CD14-positive monocyte (primary cell): ENCODE results near the gene FXYD4. TPM values are rescaled to one million over a fixed set of nuclear protein-coding genes. Genes with fewer than 3 reads are reported as not detected.
A peak's percentile ranks its signal among the peaks of the same experiment; 100 is the strongest.

ENCODE experiments used
- DNase-seq, 3 donors: peaks; one replicate each; pipeline ENCODE4 v3.0.0-alpha.2; 2011 to 2022
- H2AFZ ChIP-seq: 2 replicates; pipeline ENCODE4 v1.6.0; 2012; ENCODE audit warnings: mild to moderate bottlenecking, low read depth, low read length, inconsistent platforms; ENCODE audit not compliant: insufficient read depth, poor library complexity, severe bottlenecking
- H3K27ac ChIP-seq, 2 donors: 1 replicate in 1 of 2; 2 replicates in 1 of 2; pipeline ENCODE4 v1.5.1; 2012 to 2013; ENCODE audit warnings: low read length in 2 of 2, control low read depth in 1 of 2, inconsistent platforms in 1 of 2, low read depth in 1 of 2, mild to moderate bottlenecking in 1 of 2
- H3K27me3 ChIP-seq, 2 donors: one replicate each; pipeline versions ENCODE4 v1.6.0 to v1.6.1; 2011 to 2013; ENCODE audit warnings: low read length in 2 of 2; ENCODE audit not compliant: control insufficient read depth in 2 of 2, insufficient read depth in 2 of 2
- H3K36me3 ChIP-seq, 2 donors: replicated peaks in 1 of 2; 1 replicate in 1 of 2; 2 replicates in 1 of 2; pipeline versions ENCODE4 v1.5.1 to v1.6.1; 2012 to 2013; ENCODE audit warnings: low read length in 2 of 2, control low read depth in 1 of 2, inconsistent platforms in 1 of 2, mild to moderate bottlenecking in 1 of 2; ENCODE audit not compliant: insufficient read depth in 2 of 2, control insufficient read depth in 1 of 2
- H3K4me1 ChIP-seq, 2 donors: 1 replicate in 1 of 2; 2 replicates in 1 of 2; pipeline versions ENCODE4 v1.5.1 to v1.6.1; 2012 to 2013; ENCODE audit warnings: low read length in 2 of 2, control low read depth in 1 of 2, inconsistent platforms in 1 of 2, mild to moderate bottlenecking in 1 of 2, moderate library complexity in 1 of 2; ENCODE audit not compliant: insufficient read depth in 2 of 2, control insufficient read depth in 1 of 2
- H3K4me2 ChIP-seq: replicated peaks from 2 replicates; pipeline ENCODE3; 2012; ENCODE audit warnings: low read length, moderate library complexity, mild to moderate bottlenecking; ENCODE audit not compliant: poor library complexity, severe bottlenecking; ENCODE audit errors: extremely low read depth
- H3K4me3 ChIP-seq, 3 experiments: fragments of 200-600 bp in 1 of 3; sonication (generic) in 1 of 3; replicated peaks in 1 of 3; 1 replicate in 2 of 3; 2 replicates in 1 of 3; pipeline ENCODE4 v1.5.1; 2011 to 2013; ENCODE audit warnings: low read length in 3 of 3, mild to moderate bottlenecking in 3 of 3, control low read depth in 2 of 3, low read depth in 2 of 3, inconsistent platforms in 1 of 3, moderate library complexity in 1 of 3
- H3K79me2 ChIP-seq: 2 replicates; pipeline ENCODE4 v1.6.0; 2012; ENCODE audit warnings: mild to moderate bottlenecking, control low read depth, inconsistent platforms, low read length, moderate library complexity; ENCODE audit not compliant: insufficient read depth
- H3K9ac ChIP-seq: 2 replicates; pipeline ENCODE4 v1.6.0; 2017; ENCODE audit warnings: low read length, mild to moderate bottlenecking; ENCODE audit not compliant: insufficient read depth, poor library complexity, severe bottlenecking
- H3K9me3 ChIP-seq, 2 donors: replicated peaks in 1 of 2; 1 replicate in 1 of 2; 2 replicates in 1 of 2; pipeline versions ENCODE4 v1.5.1 to v1.6.1; 2012 to 2013; ENCODE audit warnings: low read length in 2 of 2, control low read depth in 1 of 2; ENCODE audit not compliant: control insufficient read depth in 1 of 2, insufficient read depth in 1 of 2
- H4K20me1 ChIP-seq: 2 replicates; pipeline ENCODE4 v1.6.0; 2012; ENCODE audit warnings: mild to moderate bottlenecking, low read length, control low read depth, moderate library complexity; ENCODE audit not compliant: insufficient read depth
- H3K27ac Mint-ChIP-seq, 7 donors: one replicate each; pipeline ENCODE4 v1.8.0; 2020; ENCODE audit warnings: mild to moderate bottlenecking in 7 of 7, mixed read lengths in 7 of 7, moderate library complexity in 6 of 7, inconsistent platforms in 2 of 7
- H3K27me3 Mint-ChIP-seq, 3 donors: one replicate each; pipeline ENCODE4 v1.8.0; 2021 to 2022; ENCODE audit warnings: low read depth in 3 of 3, mild to moderate bottlenecking in 3 of 3, mixed read lengths in 3 of 3, moderate library complexity in 3 of 3, inconsistent platforms in 1 of 3
- H3K36me3 Mint-ChIP-seq, 2 donors: one replicate each; pipeline ENCODE4 v1.8.0; 2020; ENCODE audit warnings: mixed read lengths in 2 of 2, inconsistent platforms in 1 of 2, mild to moderate bottlenecking in 1 of 2
- H3K4me1 Mint-ChIP-seq: one replicate; pipeline ENCODE4 v1.8.0; 2020; ENCODE audit warnings: mild to moderate bottlenecking, mixed read lengths
- H3K4me3 Mint-ChIP-seq, 2 donors: one replicate each; pipeline ENCODE4 v1.8.0; 2020; ENCODE audit warnings: mild to moderate bottlenecking in 2 of 2, mixed read lengths in 2 of 2, moderate library complexity in 1 of 2
- H3K9me3 Mint-ChIP-seq, 7 donors: one replicate each; pipeline ENCODE4 v1.8.0; 2020 to 2022; ENCODE audit warnings: mixed read lengths in 7 of 7, mild to moderate bottlenecking in 6 of 7, moderate library complexity in 6 of 7, inconsistent platforms in 2 of 7
- CTCF ChIP-seq: fragments of 200-600 bp; IDR thresholded peaks from one replicate; pipeline ENCODE4 v1.8.0; 2022; ENCODE audit warnings: antibody characterized with exemption, mild to moderate bottlenecking
- WGBS: methylation state at CpG from one replicate; pipeline ENCODE4 v1.1.5; 2013; ENCODE audit warnings: missing lambda C conversion rate; ENCODE audit not compliant: insufficient coverage; 5-methylcytosine and 5-hydroxymethylcytosine counted together
- intact Hi-C, 2 donors: fragments of 100-400 bp; cut with micrococcal nuclease; formaldehyde crosslinking; loops; one replicate each; pipeline versions ENCODE4 v1.15.0 to v1.15.1; 2023
- polyA plus RNA-seq, 3 donors: library from polyadenylated mRNA; depleted of rRNA in 1 of 3; unstranded in 2 of 3; stranded (reverse) in 1 of 3; fragments of 300-500 nt in 2 of 3; fragments of >200 nt in 1 of 3; fragmentation: Illumina TruSeq in 2 of 3; gene quantifications; 1 replicate in 2 of 3; 2 replicates in 1 of 3; pipeline ENCODE4 v1.2.3, GENCODE V29; 2012 to 2021

FXYD4 gene
- polyA plus RNA-seq, 3 donors = 0.16 TPM; not detected in 2

- no peaks in the 10 kb centered on the region for H3K27me3 ChIP-seq
- Mint-ChIP-seq H3K36me3 (peaks cover 44 to 59% of the 10 kb centered on the region in 2 donors), H3K4me1 (peaks cover 74% of the 10 kb centered on the region), H3K9me3 (no peaks in the 10 kb centered on the region), H3K4me3 (peak overlapping the region; percentile 88 to 95), H3K27me3 (peaks cover 0 to 3% (median 0%) of the 10 kb centered on the region in 3 donors), H3K27ac (peak overlapping the region; percentile 95 to 99 (median 96))
- peaks cover 48 to 81% of the 10 kb centered on the region in 2 donors for H3K4me1 ChIP-seq
- DNase-seq = peak; percentile 84 to 92 (median 86)
- intact Hi-C loops = loop anchor here in 1 of 2 donors (5.0 kb wide), 1 partner anchor 40 kb away; the partner anchor contains the start of gene ZNF487
- WGBS = under 1% methylated on average over 63 of the region's 70 CpGs
- peak overlapping the region; percentile 42 to 76 (median 60) for H3K4me3 ChIP-seq
- TF ChIP-seq CTCF = no peak
- peak overlapping the region; percentile 86 for H3K4me2 ChIP-seq
- peaks cover 23 to 47% of the 10 kb centered on the region in 2 donors for H3K36me3 ChIP-seq
- H3K79me2 ChIP-seq = peaks cover 100% of the 10 kb centered on the region
- H3K9me3 ChIP-seq = no peaks in the 10 kb centered on the region
- H4K20me1 ChIP-seq = peaks cover 90% of the 10 kb centered on the region
- H3K27ac ChIP-seq = peak overlapping the region; percentile 92 to 99
- peak overlapping the region; percentile 84 for H3K9ac ChIP-seq
- peak overlapping the region; percentile 68 for H2AFZ ChIP-seq
These were observed 25.6 kb downstream of the FXYD4 start for GRCh38 chr10:43396928-43397624.

GRCh38 chr10:43398939-43399319 lies 27.5 kb downstream of the FXYD4 start:
- H3K4me3 ChIP-seq = no peak overlapping the region
- H3K4me3 Mint-ChIP-seq = no peak overlapping the region
- peaks cover 37 to 53% of the 10 kb centered on the region in 2 donors for H3K36me3 Mint-ChIP-seq
- H3K9me3 ChIP-seq = no peaks in the 10 kb centered on the region
- H3K4me1 Mint-ChIP-seq = peaks cover 86% of the 10 kb centered on the region
- peaks cover 100% of the 10 kb centered on the region for H3K79me2 ChIP-seq
- no peak overlapping the region for H2AFZ ChIP-seq
- H3K36me3 ChIP-seq = peaks cover 7 to 38% of the 10 kb centered on the region in 2 donors
- no peak overlapping the region for H3K9ac ChIP-seq
- no peaks in the 10 kb centered on the region for H3K9me3 Mint-ChIP-seq
- H3K27me3 Mint-ChIP-seq = no peaks in the 10 kb centered on the region
- intact Hi-C loops = loop anchor here in 1 of 2 donors (5.0 kb wide), 1 partner anchor 38 kb away; the partner anchor contains the start of gene ZNF487
- H4K20me1 ChIP-seq = peaks cover 90% of the 10 kb centered on the region
- no peaks in the 10 kb centered on the region for H3K27me3 ChIP-seq
- DNase-seq = no peak
- H3K27ac Mint-ChIP-seq = peak overlapping the region in 6 of 7 donors; percentile 83 to 96 (median 93)
- H3K4me1 ChIP-seq = peaks cover 45 to 92% of the 10 kb centered on the region in 2 donors
- 60% methylated on average over 1 of the region's 2 CpGs for WGBS
- peak overlapping the region; percentile 55 to 99 for H3K27ac ChIP-seq
- no peak overlapping the region for H3K4me2 ChIP-seq
- TF ChIP-seq CTCF = no peak
